OCI-M1 (cell line): ENCODE results near the gene FGFRL1.

Experiments used
- DNase-seq: peaks from one replicate; lab custom pipeline; 2025; lab: John Stamatoyannopoulos, UW

FGFRL1 gene

GRCh38 chr4:992297-993110, 18.9 kb upstream of the FGFRL1 start:
- DNase-seq = peak; percentile 53

GRCh38 chr4:993111-994029, 18.1 kb upstream of the FGFRL1 start, which contains the start of gene SLC26A1:
Gene SLC26A1 (minus strand): TSS chr4:993404. CDS start chr4:991703, 1,701 bp downstream.
- no peak for DNase-seq

GRCh38 chr4:995311-996026, 16.0 kb upstream of the FGFRL1 start:
- peak; percentile 30 for DNase-seq

GRCh38 chr4:996030-996996, 15.1 kb upstream of the FGFRL1 start:
- peak; percentile 67 for DNase-seq

- no peak for DNase-seq
These were observed 14.4 kb upstream of the FGFRL1 start for GRCh38 chr4:996997-997374.

GRCh38 chr4:997375-998071, 13.9 kb upstream of the FGFRL1 start:
- no peak for DNase-seq

- DNase-seq = peak; percentile 8
These were observed 13.2 kb upstream of the FGFRL1 start for GRCh38 chr4:998096-998691.

- peak; percentile 7 for DNase-seq
These were observed 12.1 kb upstream of the FGFRL1 start for GRCh38 chr4:999240-999863.

- DNase-seq = no peak
These were observed 11.5 kb upstream of the FGFRL1 start for GRCh38 chr4:999882-1000425.

GRCh38 chr4:1000686-1001260, 10.7 kb upstream of the FGFRL1 start:
- no peak for DNase-seq

GRCh38 chr4:1001561-1002130, 9.8 kb upstream of the FGFRL1 start:
- DNase-seq = no peak

- no peak for DNase-seq
These were observed 9.2 kb upstream of the FGFRL1 start for GRCh38 chr4:1002131-1002630.

- no peak for DNase-seq
These were observed 8.7 kb upstream of the FGFRL1 start for GRCh38 chr4:1002631-1003251.

GRCh38 chr4:1003271-1004070, 8.0 kb upstream of the FGFRL1 start:
- no peak for DNase-seq

GRCh38 chr4:1004071-1004418, 7.4 kb upstream of the FGFRL1 start:
- no peak for DNase-seq

GRCh38 chr4:1004557-1005485, 6.6 kb upstream of the FGFRL1 start:
- no peak for DNase-seq
